ENCODE results near the gene PRKCD.

PRKCD gene

GRCh38 chr3:53236112-53236841 lies 75.3 kb downstream of the PRKCD start:
- DNase-seq = no peak

- DNase-seq = no peak
Observed at GRCh38 chr3:53238051-53238850, 77.2 kb downstream of the PRKCD start.

- no peak for DNase-seq
Observed at GRCh38 chr3:53238886-53239285, 77.9 kb downstream of the PRKCD start.

GRCh38 chr3:53239800-53240199 lies 78.8 kb downstream of the PRKCD start:
- DNase-seq = no peak

GRCh38 chr3:53240989-53241972 lies 80.3 kb downstream of the PRKCD start:
- DNase-seq = no peak

- no peak for DNase-seq
Observed at GRCh38 chr3:53242155-53242554, 81.1 kb downstream of the PRKCD start.

Data from activated naive CD4-positive, alpha-beta T cell treated with Interleukin-2 at 50 U/mL for 16 hours (primary cell).